HCT116 (cell line): ENCODE results near the gene DERA. TPM values are rescaled to one million over a fixed set of nuclear protein-coding genes. Genes with fewer than 3 reads are reported as not detected.

Source experiments
- ATAC-seq: fragments of 200-7000 bp; cut with Tn5 transposase; 2 replicates; pipeline ENCODE4 v1.9.1; 2020; ENCODE audit warnings: mild to moderate bottlenecking, moderate library complexity
- BruUV-seq: library from RNA; stranded (reverse); fragments of 400-500 nt; replicated peaks from 2 replicates; lab custom pipeline; 2021; lab: Mats Ljungman, UMichigan
- CTCF ChIA-PET: fragments of 300-600 bp; sonication (Branson Sonifier 250); formaldehyde crosslinking; loops from one replicate; lab custom pipeline; 2021; ENCODE audit warnings: antibody characterized with exemption; lab: Charles Lee
- POLR2A ChIA-PET: fragments of 300-600, 350-600 bp; sonication (Branson Sonifier 250); formaldehyde crosslinking; loops from one replicate; lab custom pipeline; 2021; ENCODE audit warnings: antibody characterized with exemption; lab: Charles Lee
- RAD21 ChIA-PET, 2 experiments: fragments of 300-600 bp; sonication (Branson Sonifier 250); formaldehyde crosslinking; loops; one replicate each; lab custom pipeline; 2023; ENCODE audit warnings: low total read pairs in 2 of 2; ENCODE audit not compliant: uncharacterized antibody in 2 of 2, unreplicated experiment in 2 of 2, low non-redundant PET in 1 of 2; lab: Charles Lee
- DNase-seq: peaks from one replicate; pipeline ENCODE4 v3.0.0-alpha.2; 2010; ENCODE audit warnings: low read depth, low spot score
- H2AFZ ChIP-seq: fragments of 200-600 bp; shearing (Covaris generic), sonication (generic); 2 replicates; pipeline ENCODE4 v1.6.1; 2017; ENCODE audit warnings: low read depth, mixed run types, mixed read lengths, antibody characterized with exemption, low read length; ENCODE audit not compliant: poor library complexity, severe bottlenecking
- H3K27ac ChIP-seq: 2 replicates; pipeline ENCODE4 v1.5.1; 2012; ENCODE audit warnings: low read depth, low read length
- H3K27me3 ChIP-seq: fragments of 200-600 bp; sonication (generic); 2 replicates; pipeline ENCODE4 v1.6.1; 2016; ENCODE audit warnings: mixed run types, low read length, mixed read lengths; ENCODE audit not compliant: insufficient read depth
- H3K36me3 ChIP-seq, 2 experiments: fragments of 200-500 bp in 1 of 2; fragments of 200-600 bp in 1 of 2; sonication (Bioruptor generic) in 1 of 2; sonication (generic) in 1 of 2; 2 replicates each; pipeline versions ENCODE4 v1.5.1 to v1.6.1; 2014 to 2016; ENCODE audit warnings: low read length in 2 of 2, inconsistent platforms in 1 of 2, mixed read lengths in 1 of 2, mixed run types in 1 of 2; ENCODE audit not compliant: insufficient read depth in 2 of 2, control insufficient read depth in 1 of 2
- H3K4me1 ChIP-seq, 2 experiments: fragments of 200-600 bp in 1 of 2; sonication (generic) in 1 of 2; 2 replicates each; pipeline versions ENCODE4 v1.5.1 to v1.6.1; 2012 to 2017; ENCODE audit warnings: low read length in 2 of 2, inconsistent platforms in 1 of 2, mild to moderate bottlenecking in 1 of 2, mixed read lengths in 1 of 2, mixed run types in 1 of 2, moderate library complexity in 1 of 2; ENCODE audit not compliant: insufficient read depth in 2 of 2, control insufficient read depth in 1 of 2
- H3K4me2 ChIP-seq: fragments of 200-600 bp; sonication (generic); 2 replicates; pipeline ENCODE4 v1.6.1; 2017; ENCODE audit warnings: mixed run types, low read length, mixed read lengths
- H3K4me3 ChIP-seq, 2 experiments: fragments of 200-600 bp in 1 of 2; sonication (generic) in 1 of 2; replicated peaks in 1 of 2; 2 replicates each; pipeline ENCODE4 v1.5.1; 2011 to 2016; ENCODE audit warnings: low read length in 2 of 2, control low read depth in 1 of 2, low read depth in 1 of 2, mild to moderate bottlenecking in 1 of 2, mixed read lengths in 1 of 2, mixed run types in 1 of 2
- H3K79me2 ChIP-seq: fragments of 200-600 bp; sonication (generic); 2 replicates; pipeline ENCODE4 v1.6.1; 2017; ENCODE audit warnings: mild to moderate bottlenecking, mixed run types, low read length, moderate library complexity, mixed read lengths; ENCODE audit not compliant: insufficient read depth
- H3K9ac ChIP-seq: fragments of 200-600 bp; sonication (generic); 2 replicates; pipeline ENCODE4 v1.6.1; 2016; ENCODE audit warnings: low read length, mixed read lengths
- H3K9me2 ChIP-seq: fragments of 200-600 bp; sonication (generic), shearing (Covaris generic); 2 replicates; pipeline ENCODE4 v1.6.1; 2017; ENCODE audit warnings: mixed run types, mild to moderate bottlenecking, moderate library complexity; ENCODE audit not compliant: insufficient read depth
- H3K9me3 ChIP-seq, 2 experiments: fragments of 200-500 bp in 1 of 2; fragments of 200-600 bp in 1 of 2; sonication (Bioruptor generic) in 1 of 2; sonication (generic) in 1 of 2; 2 replicates each; pipeline ENCODE4 v1.6.1; 2014 to 2017; ENCODE audit warnings: low read length in 2 of 2, mixed read lengths in 2 of 2, inconsistent platforms in 1 of 2, low read depth in 1 of 2, mild to moderate bottlenecking in 1 of 2, mixed run types in 1 of 2, moderate library complexity in 1 of 2; ENCODE audit not compliant: control insufficient read depth in 1 of 2, insufficient read depth in 1 of 2
- H4K20me1 ChIP-seq: fragments of 200-600 bp; sonication (generic), shearing (Covaris generic); 2 replicates; pipeline ENCODE4 v1.6.1; 2017; ENCODE audit warnings: mixed run types, mild to moderate bottlenecking, moderate library complexity; ENCODE audit not compliant: insufficient read depth
- EGR1 ChIP-seq: IDR thresholded peaks from 2 replicates; pipeline ENCODE4 v1.6.1; 2012; ENCODE audit warnings: low read depth
- JUND ChIP-seq: IDR thresholded peaks from 2 replicates; pipeline ENCODE4 v1.6.1; 2012
- POLR2A ChIP-seq: IDR thresholded peaks from 2 replicates; pipeline ENCODE4 v1.7.0; 2011; ENCODE audit warnings: borderline replicate concordance; ENCODE audit not compliant: insufficient read depth, insufficient read length; ENCODE audit errors: extremely low read depth
- POLR2AphosphoS5 ChIP-seq: IDR thresholded peaks from 2 replicates; pipeline ENCODE4 v1.6.1; 2011; ENCODE audit warnings: mild to moderate bottlenecking, low read depth, low read length, moderate library complexity
- SIN3A ChIP-seq: IDR thresholded peaks from 2 replicates; pipeline ENCODE4 v1.6.1; 2012; ENCODE audit warnings: low read depth
- TCF7L2 ChIP-seq: IDR thresholded peaks from 2 replicates; pipeline ENCODE4 v1.7.0; 2011; ENCODE audit warnings: borderline replicate concordance, inconsistent platforms; ENCODE audit not compliant: insufficient read depth, insufficient read length; ENCODE audit errors: extremely low read depth
- ZFX ChIP-seq: fragments of 450-650 bp; IDR thresholded peaks from 2 replicates; pipeline ENCODE4 v1.6.1; 2017
- intact Hi-C: fragments of 100-400 bp; cut with micrococcal nuclease; formaldehyde crosslinking; loops from 2 replicates; pipeline ENCODE4 v1.10.0; 2022
- total RNA-seq: library from RNA; stranded (reverse); gene quantifications from one replicate; pipeline ENCODE4 v1.2.1, GENCODE V29; 2021; ENCODE audit not compliant: unreplicated experiment
- TF ChIP-seq, protein P1 (sequence below), 3 experiments: fragments of 200-600 bp in 1 of 3; sonication (generic) in 1 of 3; IDR thresholded peaks in 2 of 3; conservative IDR thresholded peaks in 1 of 3; 2 replicates each; pipeline ENCODE4 v1.5.1; 2012 to 2017; ENCODE audit warnings: low read depth in 2 of 3, low read length in 2 of 3, antibody characterized with exemption in 1 of 3, borderline replicate concordance in 1 of 3, control low read depth in 1 of 3, mild to moderate bottlenecking in 1 of 3, mixed read lengths in 1 of 3, mixed run types in 1 of 3, moderate library complexity in 1 of 3; ENCODE audit not compliant: insufficient read depth in 1 of 3
- TF ChIP-seq, protein P2 (sequence below): IDR thresholded peaks from 2 replicates; pipeline ENCODE4 v1.6.1; 2012

Gene DERA
- total RNA-seq, 1 experiment from 2014 or later = 32.6 TPM

DNA sequence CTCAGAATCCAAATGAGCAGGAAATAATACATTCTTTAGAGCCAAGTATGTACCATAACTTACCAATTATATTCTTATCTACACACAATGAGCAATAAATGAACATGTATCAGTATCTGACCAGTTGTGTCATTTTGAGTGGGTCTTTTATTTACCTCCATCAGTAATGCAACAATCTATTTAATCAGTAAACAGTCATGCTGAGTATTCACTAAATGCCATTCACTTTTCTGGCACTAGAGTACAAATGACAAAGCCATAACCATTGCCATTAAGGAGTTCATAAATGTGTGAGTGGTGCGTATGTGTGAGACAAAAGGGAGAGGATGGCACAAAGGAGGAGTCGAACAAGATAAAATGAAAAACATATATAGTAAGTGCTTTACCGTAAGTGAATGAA lies 30.4 kb upstream of the DERA start:
- no peaks in the 10 kb centered on the region for H3K9me2 ChIP-seq
- TF ChIP-seq TCF7L2 = no peak
- no peak for TF ChIP-seq JUND
- peak overlapping the region; percentile 90; the same call in 1 of the 2 replicates for H3K4me2 ChIP-seq
- no peak overlapping the region for H3K9ac ChIP-seq
- no peaks in the 10 kb centered on the region for H3K9me3 ChIP-seq
- ATAC-seq (no peak), DNase-seq (no peak)
- peaks cover 0 to 14% of the 10 kb centered on the region in 2 experiments; a peak in 2 of 4 replicates for H3K36me3 ChIP-seq
- ChIA-PET CTCF (no interaction called here), POLR2A (no interaction called here), RAD21 (no interaction called here)
- BruUV-seq = no TSS peak
- peaks cover 36% of the 10 kb centered on the region for H3K79me2 ChIP-seq
- H3K27me3 ChIP-seq = no peaks in the 10 kb centered on the region
- H3K4me3 ChIP-seq = no peak overlapping the region
- H4K20me1 ChIP-seq = no peaks in the 10 kb centered on the region; the same call in 1 of the 2 replicates
- peaks cover 10 to 14% of the 10 kb centered on the region in 2 experiments for H3K4me1 ChIP-seq
- intact Hi-C loops = no loop called here
- H3K27ac ChIP-seq = no peak overlapping the region; the same call in 1 of the 2 replicates
- no peak overlapping the region for H2AFZ ChIP-seq

DNA sequence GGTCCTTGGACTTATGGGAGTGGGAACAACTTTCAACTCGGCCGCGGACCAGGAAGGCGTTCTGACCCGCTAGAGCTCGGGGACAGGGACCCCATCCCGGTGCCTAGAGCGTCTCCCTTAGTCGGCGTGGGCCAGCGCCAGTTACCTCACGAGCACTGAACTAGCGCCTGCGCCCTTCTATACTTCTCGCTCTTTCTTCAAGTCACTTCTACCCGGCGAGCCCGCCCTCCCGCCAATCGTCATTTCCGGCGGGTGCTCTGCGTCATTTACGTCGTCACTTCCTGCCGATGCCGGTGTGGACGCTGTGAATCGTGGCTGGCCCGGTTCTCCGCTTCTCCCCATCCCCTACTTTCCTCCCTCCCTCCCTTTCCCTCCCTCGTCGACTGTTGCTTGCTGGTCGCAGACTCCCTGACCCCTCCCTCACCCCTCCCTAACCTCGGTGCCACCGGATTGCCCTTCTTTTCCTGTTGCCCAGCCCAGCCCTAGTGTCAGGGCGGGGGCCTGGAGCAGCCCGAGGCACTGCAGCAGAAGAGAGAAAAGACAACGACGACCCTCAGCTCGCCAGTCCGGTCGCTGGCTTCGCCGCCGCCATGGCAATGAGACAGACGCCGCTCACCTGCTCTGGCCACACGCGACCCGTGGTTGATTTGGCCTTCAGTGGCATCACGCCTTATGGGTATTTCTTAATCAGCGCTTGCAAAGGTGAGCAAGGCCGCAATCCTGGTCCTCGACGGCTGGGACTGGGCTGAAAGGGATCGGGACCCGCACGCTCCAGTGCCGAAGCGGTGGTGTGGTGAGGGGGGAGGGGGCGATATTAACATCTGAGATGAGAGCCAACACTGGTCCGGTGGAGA lies 28.8 kb upstream of the DERA start, which contains the start of gene STRAP:
Gene STRAP, plus strand, starts transcription at position 270 of the 854 bp plus-strand sequence. Its CDS starts 321 bp downstream, at position 591.
- ATAC-seq = peak; percentile 90
- no peaks in the 10 kb centered on the region for H3K9me2 ChIP-seq
- ChIA-PET CTCF (no interaction called here), RAD21 (no interaction called here), POLR2A (interaction anchor here (1.5 kb wide), 1 partner anchor 15 kb away, joined by 4 read pairs; no protein-coding TSS in a partner anchor)
- H3K9me3 ChIP-seq = no peaks in the 10 kb centered on the region
- peak within 1 kb of the TSS; percentile 90 for H3K27ac ChIP-seq
- H3K36me3 ChIP-seq = peaks cover 0 to 24% of the 10 kb centered on the region in 2 experiments; a peak in 2 of 4 replicates
- TF ChIP-seq ZFX (peak; percentile 75), EGR1 (no peak), TCF7L2 (peak; percentile 36), POLR2A (peak; percentile 98), SIN3A (peak; percentile 65; the same call in 1 of the 2 replicates), POLR2AphosphoS5 (peak; percentile 99)
- TF ChIP-seq, protein P1, sequence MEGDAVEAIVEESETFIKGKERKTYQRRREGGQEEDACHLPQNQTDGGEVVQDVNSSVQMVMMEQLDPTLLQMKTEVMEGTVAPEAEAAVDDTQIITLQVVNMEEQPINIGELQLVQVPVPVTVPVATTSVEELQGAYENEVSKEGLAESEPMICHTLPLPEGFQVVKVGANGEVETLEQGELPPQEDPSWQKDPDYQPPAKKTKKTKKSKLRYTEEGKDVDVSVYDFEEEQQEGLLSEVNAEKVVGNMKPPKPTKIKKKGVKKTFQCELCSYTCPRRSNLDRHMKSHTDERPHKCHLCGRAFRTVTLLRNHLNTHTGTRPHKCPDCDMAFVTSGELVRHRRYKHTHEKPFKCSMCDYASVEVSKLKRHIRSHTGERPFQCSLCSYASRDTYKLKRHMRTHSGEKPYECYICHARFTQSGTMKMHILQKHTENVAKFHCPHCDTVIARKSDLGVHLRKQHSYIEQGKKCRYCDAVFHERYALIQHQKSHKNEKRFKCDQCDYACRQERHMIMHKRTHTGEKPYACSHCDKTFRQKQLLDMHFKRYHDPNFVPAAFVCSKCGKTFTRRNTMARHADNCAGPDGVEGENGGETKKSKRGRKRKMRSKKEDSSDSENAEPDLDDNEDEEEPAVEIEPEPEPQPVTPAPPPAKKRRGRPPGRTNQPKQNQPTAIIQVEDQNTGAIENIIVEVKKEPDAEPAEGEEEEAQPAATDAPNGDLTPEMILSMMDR (IDR thresholded peaks at IDR 0.05 in 2 of 3, conservative IDR thresholded peaks at IDR 0.05 in 1 of 3; ENCODE audit: borderline replicate concordance in 1 of 3, insufficient read depth in 1 of 3, low read depth in 2 of 3, low read length in 2 of 3) = no peak
- TF ChIP-seq, protein P2, sequence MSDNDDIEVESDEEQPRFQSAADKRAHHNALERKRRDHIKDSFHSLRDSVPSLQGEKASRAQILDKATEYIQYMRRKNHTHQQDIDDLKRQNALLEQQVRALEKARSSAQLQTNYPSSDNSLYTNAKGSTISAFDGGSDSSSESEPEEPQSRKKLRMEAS = peak; percentile 61
- BruUV-seq = TSS peak; percentile 50
- intact Hi-C loops = no loop called here
- H4K20me1 ChIP-seq = peaks cover 9% of the 10 kb centered on the region; the same call in 1 of the 2 replicates
- H3K4me1 ChIP-seq = peaks cover 10 to 19% of the 10 kb centered on the region in 2 experiments
- H3K4me3 ChIP-seq = peak within 1 kb of the TSS; percentile 97 to 98
- DNase-seq = peak; percentile 94
- peaks cover 52% of the 10 kb centered on the region for H3K79me2 ChIP-seq
- no peak within 1 kb of the TSS for H2AFZ ChIP-seq
- no peaks in the 10 kb centered on the region for H3K27me3 ChIP-seq
- peak within 1 kb of the TSS; percentile 90 for H3K4me2 ChIP-seq
- peak within 1 kb of the TSS; percentile 92 for H3K9ac ChIP-seq
